Measurements from ENCODE around the gene GGCX. TPM values are rescaled to one million over a fixed set of nuclear protein-coding genes. Genes with fewer than 3 reads are reported as not detected.
"Not testable (repeated sequence)": the region's sequence is repeated elsewhere in the genome, so short reads cannot be mapped to it uniquely, and the experiment has no call there.

The GGCX gene
- total RNA-seq, 1 experiment from 2014 or later: 28.9 TPM

GRCh38 chr2:85551698-85552678 is 9.3 kb downstream of the GGCX start:
- Histone ChIP-seq H3K9me3 (no peaks in the 10 kb centered on the region), H3K27me3 (no peaks in the 10 kb centered on the region), H3K36me3 (peaks cover 54% of the 10 kb centered on the region), H3K4me3 (no peak overlapping the region)
- peak; percentile 41 for DNase-seq

- Histone ChIP-seq H3K4me3 (no peak overlapping the region), H3K36me3 (peaks cover 55% of the 10 kb centered on the region), H3K9me3 (no peaks in the 10 kb centered on the region), H3K27me3 (no peaks in the 10 kb centered on the region)
- no peak for DNase-seq
Measured at GRCh38 chr2:85550486-85550885, 10.8 kb downstream of the GGCX start.

GRCh38 chr2:85549826-85550225 is 11.5 kb downstream of the GGCX start:
- Histone ChIP-seq H3K27me3 (no peaks in the 10 kb centered on the region), H3K9me3 (no peaks in the 10 kb centered on the region), H3K4me3 (no peak overlapping the region), H3K36me3 (peaks cover 56% of the 10 kb centered on the region)
- peak; percentile 12 for DNase-seq

- Histone ChIP-seq H3K4me3 (no peak overlapping the region), H3K9me3 (no peaks in the 10 kb centered on the region), H3K36me3 (peaks cover 58% of the 10 kb centered on the region), H3K27me3 (no peaks in the 10 kb centered on the region)
- DNase-seq: no peak
Measured at GRCh38 chr2:85549095-85549494, 12.2 kb downstream of the GGCX start.

GRCh38 chr2:85548608-85548900 is 12.7 kb downstream of the GGCX start:
- Histone ChIP-seq H3K27me3 (no peaks in the 10 kb centered on the region), H3K36me3 (peaks cover 60% of the 10 kb centered on the region), H3K9me3 (no peaks in the 10 kb centered on the region), H3K4me3 (no peak overlapping the region)
- no peak for DNase-seq

GRCh38 chr2:85547859-85548607 is 13.3 kb downstream of the GGCX start:
- Histone ChIP-seq H3K4me3 (no peak overlapping the region), H3K9me3 (no peaks in the 10 kb centered on the region), H3K27me3 (no peaks in the 10 kb centered on the region), H3K36me3 (peaks cover 66% of the 10 kb centered on the region)
- no peak for DNase-seq

GRCh38 chr2:85547089-85547858 is 14.0 kb downstream of the GGCX start:
- no peak overlapping the region for H3K4me3 ChIP-seq
- DNase-seq: no peak
- H3K9me3 ChIP-seq: no peaks in the 10 kb centered on the region
- peaks cover 67% of the 10 kb centered on the region for H3K36me3 ChIP-seq
- H3K27me3 ChIP-seq: no peaks in the 10 kb centered on the region

GRCh38 chr2:85545780-85546240 is 15.5 kb downstream of the GGCX start:
- peaks cover 67% of the 10 kb centered on the region for H3K36me3 ChIP-seq
- no peaks in the 10 kb centered on the region for H3K27me3 ChIP-seq
- no peaks in the 10 kb centered on the region for H3K9me3 ChIP-seq
- DNase-seq: no peak
- no peak overlapping the region for H3K4me3 ChIP-seq

GRCh38 chr2:85544915-85545779 is 16.1 kb downstream of the GGCX start:
- H3K4me3 ChIP-seq, H3K9me3 ChIP-seq, DNase-seq, H3K27me3 ChIP-seq: not testable (repeated sequence)
- H3K36me3 ChIP-seq: peaks cover 67% of the 10 kb centered on the region

GRCh38 chr2:85544254-85544691 is 17.0 kb downstream of the GGCX start:
- peaks cover 71% of the 10 kb centered on the region for H3K36me3 ChIP-seq
- not testable (repeated sequence) for H3K27me3 ChIP-seq, H3K9me3 ChIP-seq, DNase-seq, H3K4me3 ChIP-seq

- no peaks in the 10 kb centered on the region for H3K9me3 ChIP-seq
- peaks cover 72% of the 10 kb centered on the region for H3K36me3 ChIP-seq
- no peaks in the 10 kb centered on the region for H3K27me3 ChIP-seq
- H3K4me3 ChIP-seq: peak overlapping the region; percentile 95
- no peak for DNase-seq
Measured at GRCh38 chr2:85542777-85543176, 18.5 kb downstream of the GGCX start.

- H3K27me3 ChIP-seq: no peaks in the 10 kb centered on the region
- no peaks in the 10 kb centered on the region for H3K9me3 ChIP-seq
- peaks cover 72% of the 10 kb centered on the region for H3K36me3 ChIP-seq
- DNase-seq: peak; percentile 34
- H3K4me3 ChIP-seq: peak overlapping the region; percentile 95
Measured at GRCh38 chr2:85541753-85542457, 19.4 kb downstream of the GGCX start.

GRCh38 chr2:85541262-85541661 is 20.0 kb downstream of the GGCX start:
- Histone ChIP-seq H3K4me3 (peak overlapping the region; percentile 95), H3K27me3 (no peaks in the 10 kb centered on the region), H3K9me3 (no peaks in the 10 kb centered on the region), H3K36me3 (peaks cover 68% of the 10 kb centered on the region)
- no peak for DNase-seq

GRCh38 chr2:85540133-85540648 is 21.1 kb downstream of the GGCX start:
- DNase-seq: no peak
- no peaks in the 10 kb centered on the region for H3K9me3 ChIP-seq
- peak overlapping the region; percentile 95 for H3K4me3 ChIP-seq
- no peaks in the 10 kb centered on the region for H3K27me3 ChIP-seq
- H3K36me3 ChIP-seq: peaks cover 61% of the 10 kb centered on the region
